NCI-H1417 (cell line): ENCODE results near the gene PPIC.

Experiments used
- DNase-seq, 3 experiments: peaks; one replicate each; lab custom pipeline; 2025; lab: John Stamatoyannopoulos, UW

PPIC gene

DNA sequence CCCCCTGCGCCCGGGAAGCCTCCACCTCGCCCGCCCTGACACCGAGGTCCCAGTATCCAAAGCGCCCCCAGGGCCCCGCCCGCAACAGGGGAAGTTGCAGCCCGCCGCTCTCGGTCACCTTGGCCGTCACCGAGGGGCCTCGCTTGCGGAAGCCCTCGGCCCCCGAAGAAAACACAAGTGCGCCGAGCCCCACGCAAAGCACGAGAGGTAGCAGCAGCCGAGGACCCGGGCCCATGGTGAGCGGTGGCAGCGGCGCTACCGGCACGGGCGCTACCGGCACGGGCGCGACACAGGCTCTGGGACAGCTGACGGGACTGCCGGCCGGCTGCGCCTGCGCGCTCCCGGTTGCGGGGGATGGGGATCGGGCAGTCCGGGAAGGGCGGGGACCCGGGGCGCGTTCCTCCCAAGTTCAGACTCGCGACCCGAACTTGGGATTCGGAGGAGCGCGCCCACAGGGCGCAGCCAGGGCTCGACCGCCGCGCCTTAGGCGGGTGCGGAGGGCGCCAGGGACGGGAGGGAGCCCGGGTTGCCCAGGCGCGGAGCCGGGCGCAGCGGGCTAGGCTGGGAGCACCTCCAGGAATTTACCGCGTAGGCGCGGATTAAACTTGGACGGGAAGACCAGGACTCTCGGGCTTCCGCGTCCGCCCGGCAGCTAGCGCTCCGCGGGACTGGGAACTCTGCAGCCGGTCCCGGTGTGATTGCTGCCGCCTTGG, at the start of gene PPIC:
PPIC (minus strand) TSS at position 335 of the 713 bp plus-strand sequence; CDS start at position 235, 100 bp downstream.
- peak; percentile 41 to 61 (median 58) for DNase-seq

DNA sequence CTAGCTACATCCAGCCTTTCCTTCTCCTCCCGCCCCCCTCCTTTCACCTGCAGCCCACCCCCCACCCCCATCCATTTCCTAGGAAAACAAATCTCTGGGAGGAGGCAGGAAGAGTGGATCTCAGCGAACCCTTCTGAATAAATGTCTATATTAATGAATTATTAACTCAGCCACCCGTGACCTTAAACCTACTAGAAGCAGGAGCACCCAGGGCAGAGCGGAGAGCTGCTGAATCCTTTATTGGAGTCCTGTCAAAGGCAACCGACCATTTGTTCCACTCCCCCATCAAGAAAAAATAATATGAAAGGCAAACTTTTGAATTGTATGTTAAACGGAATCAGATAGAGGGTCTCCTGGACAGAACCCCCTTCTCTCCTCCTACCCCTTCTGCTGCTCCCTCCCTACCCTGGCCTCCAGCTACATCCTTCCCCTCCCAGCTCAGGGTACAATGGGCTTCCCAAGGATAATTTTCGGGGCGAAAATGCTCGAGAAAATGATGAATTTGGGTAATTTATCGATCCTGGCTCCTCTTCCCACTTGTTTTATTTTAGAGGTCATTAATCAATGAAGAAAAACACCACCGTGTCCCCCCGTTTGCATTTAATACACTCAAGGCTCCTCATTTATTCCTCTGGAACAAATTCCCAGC, 49.2 kb upstream of the PPIC start:
- no peak for DNase-seq

DNA sequence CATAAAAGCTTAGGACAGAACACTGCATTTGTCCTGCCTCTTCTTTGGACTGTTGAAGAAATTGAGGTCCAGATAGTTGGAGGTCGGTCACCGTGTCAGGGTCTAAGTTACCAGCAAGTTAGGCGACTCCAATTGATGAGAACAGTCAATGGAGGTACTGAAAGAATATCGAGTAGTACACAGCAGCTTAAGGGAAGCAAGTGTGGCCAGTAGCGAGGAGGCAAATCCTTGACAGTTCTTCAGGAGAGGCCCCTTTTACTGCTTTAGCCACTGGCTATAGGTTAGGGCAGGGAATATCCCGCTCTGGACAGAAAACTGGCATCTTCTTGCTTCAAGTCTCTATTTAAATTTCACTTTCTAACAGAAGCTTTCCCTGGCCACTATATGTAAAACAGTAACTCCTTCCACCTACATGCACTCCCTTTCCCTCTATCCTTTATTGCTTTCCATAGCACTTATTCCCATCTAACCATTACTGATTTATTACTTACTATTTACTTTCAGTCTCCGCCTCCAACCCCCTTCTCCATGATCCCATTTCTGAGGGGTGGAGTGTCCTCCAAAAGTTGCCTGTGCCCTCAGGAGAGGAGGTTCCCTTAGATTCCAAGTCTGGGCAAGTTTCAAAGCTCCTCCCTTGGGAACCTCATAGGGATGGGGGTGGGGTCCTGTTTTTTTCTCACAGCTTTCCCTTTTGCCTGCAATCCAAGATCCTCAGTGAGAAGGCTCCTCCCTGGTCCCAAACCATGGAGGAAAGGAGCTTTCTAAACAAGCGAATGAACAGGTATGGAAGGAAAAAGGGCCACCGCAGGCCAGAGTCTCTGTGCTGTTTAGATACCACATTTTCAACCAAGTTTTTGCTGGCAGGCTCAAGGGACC, 48.4 kb upstream of the PPIC start:
- DNase-seq: no peak

DNA sequence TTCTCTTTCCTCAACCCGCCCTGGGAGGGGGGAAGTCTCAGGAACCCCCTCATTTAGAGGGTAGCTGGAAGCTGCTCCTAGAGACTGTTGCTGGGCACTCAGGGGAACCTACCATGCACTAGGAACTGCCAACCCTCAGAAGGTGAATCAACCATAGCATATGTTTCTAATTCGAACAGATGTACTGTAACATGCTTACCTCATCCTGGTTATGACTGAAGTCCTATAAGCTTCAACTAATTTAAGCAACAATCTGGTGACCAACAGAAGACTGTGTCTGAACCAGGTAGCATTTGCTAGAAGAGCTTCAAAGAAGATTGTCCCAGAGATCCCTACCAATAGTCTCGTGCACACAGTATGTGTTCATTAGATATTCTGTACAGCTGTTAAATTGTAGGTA, 46.8 kb upstream of the PPIC start:
- no peak for DNase-seq

DNA sequence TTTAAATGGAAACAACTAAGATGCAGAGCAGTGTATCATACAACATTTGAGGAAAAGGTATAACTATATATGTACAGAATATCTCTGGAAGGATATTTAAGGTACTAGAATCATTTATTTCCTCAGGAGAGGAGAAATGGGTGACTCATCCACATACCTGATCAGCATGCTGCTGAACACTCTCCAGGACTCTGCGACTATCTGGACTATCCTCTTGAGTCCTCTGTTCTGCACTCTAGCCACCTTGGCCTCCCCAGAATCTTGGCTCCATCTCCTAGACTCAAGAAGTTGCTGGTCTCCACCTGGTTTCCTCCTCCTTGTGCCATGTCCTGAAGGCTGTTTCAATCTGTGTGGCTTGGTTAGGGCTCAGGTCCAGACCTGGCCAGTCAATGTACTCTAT, 43.7 kb upstream of the PPIC start:
- no peak for DNase-seq

DNA sequence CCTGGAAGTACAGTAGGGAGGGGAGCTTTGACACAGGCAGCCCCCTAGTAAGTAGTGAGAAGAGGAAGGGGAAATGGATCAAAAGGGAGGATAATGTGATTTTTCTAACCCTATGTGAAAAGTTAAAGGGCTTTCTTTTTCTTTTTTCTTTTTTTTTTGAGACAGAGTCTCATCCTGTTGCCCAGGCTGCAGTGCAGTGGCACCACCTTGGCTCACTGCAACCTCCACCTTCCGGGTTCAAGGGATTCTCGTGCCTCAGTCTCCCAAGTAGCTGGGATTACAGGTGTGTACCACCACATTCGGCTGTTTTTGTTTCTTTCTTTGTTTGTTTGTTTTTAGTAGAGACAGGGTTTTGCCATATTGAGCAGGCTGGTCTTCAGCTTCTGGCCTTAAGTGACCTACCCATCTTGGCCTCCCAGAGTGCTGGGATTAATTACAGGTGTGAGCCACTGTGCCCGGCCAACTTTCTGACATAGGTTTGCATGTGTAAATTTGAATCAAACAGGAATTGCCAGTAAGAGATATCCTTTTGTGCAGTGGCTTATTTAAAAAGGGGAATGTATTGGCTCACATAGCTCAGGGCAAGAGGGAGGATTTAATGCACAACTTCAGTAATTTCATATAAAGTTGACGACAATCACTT, 39.1 kb upstream of the PPIC start:
- no peak for DNase-seq

DNA sequence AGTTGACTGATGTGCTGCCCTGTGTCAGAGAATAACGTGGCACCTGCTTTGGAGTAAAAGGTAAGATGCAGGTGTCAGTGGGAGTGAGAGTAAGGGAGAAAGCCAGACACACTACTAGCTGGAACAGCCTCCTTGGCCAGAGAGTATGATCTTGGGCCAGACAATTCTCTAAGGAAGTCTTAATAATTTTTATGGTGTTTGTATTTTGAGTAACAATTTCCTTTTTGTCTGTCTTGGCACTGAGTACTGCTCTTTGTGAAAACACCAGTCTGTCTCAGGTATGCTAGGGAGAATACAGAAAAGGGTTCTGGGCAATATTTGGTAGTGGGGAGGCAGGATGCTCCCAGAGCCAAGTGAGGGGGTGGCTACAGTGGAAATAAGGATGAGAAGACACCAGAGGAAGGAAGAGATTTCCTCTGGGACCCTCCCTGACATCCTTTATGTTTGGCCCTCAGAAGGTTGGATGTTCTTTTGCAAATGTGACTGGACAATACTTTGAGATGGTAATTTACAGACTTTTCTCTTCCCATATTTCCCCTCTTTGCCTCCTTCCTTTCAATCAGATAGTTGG, 31.9 kb upstream of the PPIC start:
- DNase-seq: no peak

- no peak for DNase-seq
These were observed 29.5 kb upstream of the PPIC start for GRCh38 chr5:123066016-123066415.

DNA sequence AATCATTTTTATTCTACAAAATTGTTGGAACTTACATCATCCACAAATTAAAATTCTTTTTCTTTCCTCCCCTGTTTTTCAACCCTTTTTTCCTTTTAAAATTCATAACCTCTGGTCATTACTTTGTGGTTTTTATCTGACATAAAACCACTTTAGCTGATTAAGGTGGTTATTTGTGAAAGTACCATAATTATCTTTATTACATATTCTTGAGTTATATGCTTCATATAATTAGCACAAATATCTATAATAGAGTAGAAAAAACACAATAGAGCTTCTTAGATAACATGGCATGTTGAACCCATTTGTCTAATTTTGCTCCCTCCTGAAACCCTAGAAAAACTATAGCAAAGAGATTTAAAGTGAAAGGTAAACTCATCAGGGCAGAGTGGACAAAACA, 22.9 kb upstream of the PPIC start:
- DNase-seq: peak in 1 of 3 experiments; percentile 68

GRCh38 chr5:123051206-123051605, 14.7 kb upstream of the PPIC start:
- DNase-seq: no peak

GRCh38 chr5:123047706-123048105, 11.2 kb upstream of the PPIC start:
- DNase-seq: no peak

GRCh38 chr5:123046222-123046621, 9.7 kb upstream of the PPIC start:
- DNase-seq: no peak

GRCh38 chr5:123044926-123045617, 8.5 kb upstream of the PPIC start:
- no peak for DNase-seq

GRCh38 chr5:123039673-123040072, 3.1 kb upstream of the PPIC start:
- no peak for DNase-seq

GRCh38 chr5:123037104-123037418, 536 bp upstream of the PPIC start:
- DNase-seq: peak in 1 of 3 experiments; percentile 30

DNA sequence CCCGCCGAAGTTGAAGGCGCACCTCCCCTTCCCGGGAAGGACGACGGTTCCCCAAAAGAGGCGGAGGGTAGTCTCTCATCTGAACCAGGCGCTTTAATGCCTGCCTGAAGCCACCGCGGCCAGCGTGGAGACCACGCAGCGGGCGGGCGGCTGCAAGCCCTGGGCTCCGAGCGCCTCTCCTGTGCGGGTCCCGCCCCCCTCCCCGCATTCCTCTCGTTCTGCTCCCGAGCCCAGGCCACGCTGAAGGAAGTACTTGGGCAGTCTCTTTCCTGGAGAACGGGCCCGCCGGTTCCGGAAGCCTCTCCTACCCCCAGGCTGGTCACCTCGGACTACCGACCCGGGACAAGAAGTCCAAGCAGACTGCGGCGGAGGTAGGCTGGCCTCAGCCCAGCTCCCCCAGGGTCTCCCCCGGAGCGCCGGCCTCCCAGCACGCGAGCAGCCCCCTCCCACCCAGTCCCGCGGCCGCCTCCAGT, 571 bp downstream of the PPIC start:
- peak; percentile 6 to 58 (median 55) for DNase-seq

- peak; percentile 19 to 58 (median 41) for DNase-seq
These were observed 1.1 kb downstream of the PPIC start for GRCh38 chr5:123035360-123035917.

DNA sequence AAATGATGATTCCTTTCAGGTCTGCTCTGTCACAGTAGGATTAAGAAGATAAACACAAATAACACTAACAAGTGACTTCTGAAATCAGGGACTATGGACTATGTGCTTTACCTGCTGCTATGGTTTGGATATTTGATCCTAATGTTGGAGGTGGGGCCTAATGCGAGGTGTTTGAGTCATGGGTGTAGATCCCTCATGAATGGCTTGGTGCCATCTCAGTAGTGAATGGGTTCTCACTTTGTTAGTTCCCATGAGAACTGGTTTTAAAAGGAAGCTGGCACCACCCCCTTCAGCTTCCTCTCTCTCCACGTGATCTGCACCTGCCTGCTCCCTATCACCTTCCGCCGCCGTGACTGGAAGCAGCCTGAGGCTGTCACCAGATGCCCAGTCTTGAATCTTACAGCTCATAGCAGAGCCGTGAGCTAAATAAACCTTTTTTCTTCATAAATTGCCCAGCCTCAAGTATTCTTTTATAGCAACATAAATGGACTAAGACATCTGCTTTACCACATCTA, 3.3 kb downstream of the PPIC start:
- DNase-seq: no peak

DNA sequence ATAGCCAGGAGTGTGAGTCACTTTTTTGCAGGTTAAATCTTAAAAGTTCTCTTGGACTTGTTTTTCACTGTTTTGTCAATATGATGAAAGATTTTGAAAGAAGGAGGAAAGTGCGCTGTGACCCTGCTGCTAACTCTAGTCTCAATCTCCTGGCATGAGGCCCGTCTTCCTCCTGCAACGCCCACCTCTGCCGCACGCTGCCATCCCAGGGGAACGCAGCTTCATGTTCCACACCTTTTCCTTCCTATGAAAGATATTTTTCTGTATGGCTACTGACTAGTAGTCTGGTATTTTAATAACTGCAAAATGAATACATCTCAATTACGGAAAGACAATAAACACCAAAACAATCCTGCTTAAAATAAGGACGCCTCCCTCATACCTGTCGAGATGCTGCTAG, 8.3 kb downstream of the PPIC start:
- DNase-seq: no peak

- no peak for DNase-seq
These were observed 21.8 kb downstream of the PPIC start for GRCh38 chr5:123014689-123015088.

GRCh38 chr5:123012321-123012720, 24.2 kb downstream of the PPIC start:
- DNase-seq: no peak
